HG02798 (cell line): ENCODE measurements around the gene SH2D3C.

Experiments
- ATAC-seq: cut with Tn5 transposase; IDR thresholded peaks from one replicate; pipeline ENCODE4 v1.9.1; 2021; ENCODE audit warnings: mild to moderate bottlenecking; ENCODE audit not compliant: unreplicated experiment, poor library complexity

The SH2D3C gene

DNA sequence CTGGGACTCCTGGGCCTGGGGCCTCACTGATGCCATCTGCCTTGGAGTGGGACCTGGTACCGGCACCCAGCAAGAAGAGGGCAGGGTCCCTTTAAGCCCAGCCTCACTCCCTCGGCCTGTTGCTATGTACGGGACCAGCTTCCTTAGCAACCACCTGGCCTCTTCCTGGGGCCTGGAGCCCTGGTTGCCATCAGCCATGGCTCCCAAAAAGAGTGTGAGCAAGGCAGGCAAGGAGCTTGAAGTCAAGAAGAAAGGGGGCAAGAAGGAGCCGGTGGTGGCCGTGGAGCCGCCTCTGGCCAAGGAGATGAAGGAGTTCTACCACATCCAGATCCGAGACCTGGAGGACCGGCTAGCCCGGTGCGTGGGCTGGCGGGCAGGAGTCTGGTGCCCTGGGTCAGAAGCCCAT, 71.6 kb downstream of the SH2D3C start, which contains the start of gene CFAP157:
Gene CFAP157 (plus strand): TSS at position 153 of the 406 bp plus-strand sequence. CDS start 44 bp downstream, at position 197.
- ATAC-seq = no peak

DNA sequence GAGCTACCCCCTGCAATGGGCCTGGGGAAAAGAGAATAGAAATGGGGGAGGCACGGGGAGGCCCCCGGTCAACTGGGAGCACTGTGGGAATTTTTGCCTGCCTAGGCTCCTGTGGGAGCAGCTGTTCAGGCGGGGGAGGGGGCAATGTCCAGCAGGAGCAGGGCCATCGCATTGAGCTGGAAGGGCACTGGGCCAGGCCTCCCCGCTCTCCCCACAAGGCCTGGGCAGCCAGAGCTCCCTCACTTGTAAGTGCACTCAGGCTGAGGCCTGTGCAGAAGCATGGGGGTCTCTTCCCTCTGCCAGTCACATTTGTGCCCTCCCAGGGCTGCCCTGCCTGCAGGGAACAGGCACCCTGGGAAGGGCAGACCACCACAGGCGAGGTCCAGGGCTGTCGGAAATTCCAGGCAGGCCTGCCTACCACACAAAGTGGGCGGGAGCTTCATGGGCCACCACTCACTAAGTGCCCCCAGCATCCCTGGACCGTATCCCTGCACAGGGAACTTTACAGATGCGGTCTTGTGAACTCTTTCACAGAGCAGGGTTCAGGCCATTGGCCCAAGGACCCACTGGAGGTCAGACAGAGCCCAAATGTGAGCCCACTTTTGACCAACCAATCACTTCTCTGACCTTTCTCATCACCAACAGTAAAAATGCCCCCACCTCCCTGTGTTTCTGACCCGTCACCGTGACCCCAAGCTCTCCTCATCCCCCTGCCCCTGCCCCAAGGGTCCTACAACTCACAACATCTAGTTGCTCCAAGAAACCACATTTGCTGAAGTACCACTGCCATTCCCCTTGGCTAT, 72.7 kb downstream of the SH2D3C start:
- ATAC-seq = no peak

DNA sequence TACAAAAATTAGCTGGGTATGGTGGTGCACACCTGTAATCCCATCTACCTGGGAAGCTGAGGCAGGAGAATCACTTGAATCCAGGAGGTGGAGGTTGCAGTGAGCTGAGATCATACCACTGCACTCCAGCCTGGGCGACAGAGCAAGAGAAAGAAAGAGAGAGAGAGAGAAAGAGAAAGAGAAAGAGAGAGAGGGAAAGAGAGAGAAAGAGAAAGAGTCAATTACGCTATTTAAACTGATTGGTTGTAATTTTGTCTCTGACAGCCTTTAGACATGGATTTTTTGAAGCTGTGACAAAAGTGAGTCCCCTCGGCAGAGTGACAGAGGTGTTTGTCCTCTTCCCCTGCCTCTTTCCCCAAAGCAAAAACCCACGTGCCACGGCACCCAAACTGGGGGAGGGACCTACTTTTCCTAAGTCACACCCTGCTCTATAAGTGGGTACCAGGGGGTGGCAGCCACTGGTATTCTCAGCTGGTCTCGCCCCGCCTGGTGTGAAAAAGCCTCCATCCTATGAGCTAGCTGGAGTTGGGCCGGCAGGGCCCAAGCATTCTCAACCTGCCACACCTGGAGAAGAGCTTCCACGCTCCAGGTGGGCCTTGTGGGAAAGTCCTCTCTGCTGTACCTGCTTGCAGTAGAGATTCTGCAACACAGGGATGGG, 75.0 kb downstream of the SH2D3C start:
- no peak for ATAC-seq

DNA sequence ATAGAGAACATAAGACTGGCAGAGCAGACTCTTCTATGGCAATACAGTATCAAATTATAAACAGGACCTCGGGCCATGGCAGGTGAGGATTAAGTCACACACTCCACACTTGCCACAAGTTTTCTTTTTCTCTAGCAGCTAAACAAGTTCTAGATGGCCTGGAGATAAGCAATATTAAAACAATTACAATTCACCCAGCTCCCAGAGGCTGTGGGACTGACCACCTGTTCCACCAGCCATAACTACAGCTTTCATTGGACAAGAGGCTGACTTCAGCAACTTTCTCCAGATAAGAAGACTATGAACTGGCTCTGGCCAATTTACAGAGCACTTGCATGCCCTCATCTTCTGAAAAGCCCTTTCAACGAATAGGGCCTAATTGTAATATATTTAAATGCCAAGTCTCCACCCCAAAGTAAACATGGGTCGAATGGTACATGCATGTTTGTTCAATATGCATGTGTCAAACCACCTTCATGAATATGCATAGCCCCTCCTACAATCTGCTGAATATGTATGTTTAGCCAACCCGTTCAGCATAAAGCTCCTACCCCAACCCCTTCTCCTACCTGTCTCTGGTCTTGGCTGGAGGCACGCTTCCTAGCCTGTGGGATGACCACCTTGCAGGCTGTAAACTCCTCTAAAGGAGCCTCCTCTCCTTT, 77.7 kb downstream of the SH2D3C start:
- ATAC-seq = no peak

DNA sequence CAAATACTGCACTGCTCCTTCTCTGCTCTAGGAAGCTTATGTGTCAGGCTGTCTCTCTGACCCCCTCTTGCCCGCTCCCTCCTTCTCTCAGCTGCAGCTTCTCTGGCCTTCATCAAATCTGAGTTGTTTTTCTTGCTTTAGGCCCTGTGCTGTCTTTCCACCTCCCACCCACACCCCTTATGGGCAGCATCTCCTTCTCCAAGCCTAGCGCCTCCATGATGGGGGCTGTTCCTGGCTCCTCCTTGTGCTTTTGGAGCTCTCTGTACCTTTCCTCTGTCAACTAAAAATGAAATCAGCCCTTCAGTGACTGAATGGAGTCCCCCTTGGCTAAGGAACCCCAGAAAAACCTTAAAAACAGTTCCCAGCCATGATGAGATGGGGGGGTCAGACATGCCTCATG, 78.3 kb downstream of the SH2D3C start:
- ATAC-seq = no peak

DNA sequence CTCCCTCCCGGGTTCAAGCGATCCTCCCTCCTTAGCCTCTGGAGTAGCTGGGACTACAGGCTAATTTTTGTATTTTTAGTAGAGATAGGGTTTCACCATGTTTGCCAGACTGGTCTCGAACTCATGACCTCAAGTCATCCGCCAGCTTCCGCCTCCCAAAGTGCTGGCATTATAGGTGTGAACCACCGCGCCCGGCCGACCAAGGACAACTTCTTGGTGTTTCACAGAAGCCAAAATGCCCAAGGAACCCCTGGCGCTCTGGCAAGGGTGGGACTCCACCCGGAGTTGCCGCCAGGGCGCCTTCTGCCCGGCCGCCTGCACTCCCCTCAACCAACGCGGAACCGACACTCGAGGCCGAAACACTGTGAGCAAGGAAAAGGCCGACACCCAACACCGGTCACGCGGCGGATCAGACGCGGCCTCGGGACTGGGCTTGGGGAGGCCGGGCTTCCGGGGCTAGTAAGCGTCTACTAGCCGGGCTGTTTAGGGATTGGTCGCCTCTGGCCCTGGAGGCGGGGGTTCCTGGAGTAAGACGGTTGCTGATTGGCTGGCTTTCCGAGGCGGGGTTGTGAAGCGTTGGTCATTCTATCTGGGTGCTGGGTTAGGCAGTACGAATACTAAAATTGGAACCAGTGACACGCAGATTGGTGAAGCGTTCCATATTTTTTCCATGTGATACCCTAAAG, 79.3 kb downstream of the SH2D3C start:
- ATAC-seq = peak; percentile 73

DNA sequence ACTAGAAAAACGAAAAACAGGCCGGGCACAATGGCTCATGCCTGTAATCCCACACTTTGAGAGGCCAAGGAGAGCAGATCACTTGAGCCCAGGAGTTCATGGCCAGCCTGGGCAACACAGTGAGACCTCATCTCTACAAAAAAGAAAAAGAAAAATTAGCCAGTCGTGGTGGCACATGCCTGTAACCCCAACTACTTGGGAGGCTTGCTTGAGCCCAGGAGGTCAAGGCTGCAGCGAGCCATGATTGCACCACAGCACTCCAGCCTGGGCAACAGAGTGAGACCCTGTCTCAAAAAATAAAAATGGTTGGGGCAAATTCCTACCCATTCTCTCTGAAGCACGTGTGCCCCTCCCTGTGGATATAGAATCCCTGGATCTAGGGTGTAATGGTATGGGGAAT, 80.1 kb downstream of the SH2D3C start:
- ATAC-seq = no peak

DNA sequence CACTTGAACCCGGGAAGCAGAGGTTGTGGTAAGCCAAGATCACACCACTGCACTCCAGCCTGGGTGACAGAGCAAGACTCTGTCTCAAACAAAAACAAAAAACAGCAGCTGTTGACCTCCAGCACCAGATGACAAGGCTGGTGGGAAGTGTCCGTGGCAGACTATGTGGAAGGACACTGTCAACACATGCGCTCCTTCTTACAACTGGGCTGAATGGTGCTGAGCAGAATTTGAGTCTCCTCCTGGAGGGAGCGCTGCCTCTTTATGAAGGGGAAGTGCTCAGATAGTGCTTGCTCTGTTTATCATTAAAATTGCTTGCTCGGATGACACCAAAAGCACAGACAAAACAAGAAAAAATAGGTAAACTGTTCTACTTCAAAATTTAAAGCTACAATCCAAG, 80.9 kb downstream of the SH2D3C start:
- ATAC-seq = no peak

DNA sequence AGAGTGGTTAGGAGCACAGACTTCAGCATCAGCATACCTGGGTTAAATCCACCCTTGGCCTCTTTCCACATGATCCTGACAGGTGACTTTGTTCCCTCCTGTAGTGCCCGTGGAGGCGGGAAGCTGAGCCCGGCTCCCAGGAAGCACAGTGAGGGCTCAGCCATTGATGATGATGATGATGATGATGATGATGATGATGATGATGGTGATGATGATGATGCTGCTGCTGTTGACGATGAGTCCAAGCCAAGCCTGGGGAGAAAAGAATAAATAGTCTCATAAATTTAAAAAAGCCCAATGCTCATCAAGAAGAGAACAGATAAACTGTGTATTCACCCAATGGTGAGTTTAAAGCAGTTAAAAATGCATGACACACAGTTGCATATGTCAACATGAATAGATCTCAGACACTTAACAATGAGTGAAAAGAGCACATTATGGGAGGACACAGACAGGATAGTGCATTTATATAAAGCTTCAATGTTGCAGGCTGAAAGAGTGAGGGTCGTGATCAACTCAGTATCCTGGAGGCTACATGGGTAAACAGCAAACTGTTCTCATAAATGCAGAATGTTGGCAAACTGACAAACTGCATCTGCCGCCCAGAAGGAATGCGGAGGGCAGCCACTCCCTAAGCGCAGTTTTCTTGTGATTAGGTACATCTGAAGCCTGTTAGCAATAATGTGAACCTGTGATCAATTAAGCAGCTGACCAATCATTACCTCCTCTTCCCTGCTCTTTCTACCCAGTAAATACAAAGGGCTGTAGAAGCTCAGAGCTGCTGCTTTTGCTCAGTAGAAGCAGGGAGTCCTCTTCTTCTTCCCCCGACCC, 83.4 kb downstream of the SH2D3C start:
- ATAC-seq = no peak

DNA sequence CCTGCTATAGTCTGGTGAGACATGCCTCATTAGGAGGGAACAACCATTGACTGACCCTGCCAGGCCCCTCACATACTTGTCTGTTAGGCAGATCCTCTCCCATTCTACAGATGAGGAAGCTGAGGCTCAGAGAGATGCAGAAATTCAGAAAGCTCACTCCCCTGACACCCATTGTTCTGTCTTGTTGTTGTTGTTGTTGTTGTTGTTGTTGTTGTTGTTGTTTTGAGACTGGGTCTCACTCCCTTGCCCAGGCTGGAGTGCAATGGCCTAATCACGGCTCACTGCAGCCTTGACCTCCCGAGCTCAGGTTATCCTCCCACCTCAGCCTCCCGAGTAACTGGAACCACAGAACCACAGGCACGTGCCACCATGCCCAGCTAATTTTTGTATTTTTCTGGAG, 84.8 kb downstream of the SH2D3C start:
- ATAC-seq = no peak

DNA sequence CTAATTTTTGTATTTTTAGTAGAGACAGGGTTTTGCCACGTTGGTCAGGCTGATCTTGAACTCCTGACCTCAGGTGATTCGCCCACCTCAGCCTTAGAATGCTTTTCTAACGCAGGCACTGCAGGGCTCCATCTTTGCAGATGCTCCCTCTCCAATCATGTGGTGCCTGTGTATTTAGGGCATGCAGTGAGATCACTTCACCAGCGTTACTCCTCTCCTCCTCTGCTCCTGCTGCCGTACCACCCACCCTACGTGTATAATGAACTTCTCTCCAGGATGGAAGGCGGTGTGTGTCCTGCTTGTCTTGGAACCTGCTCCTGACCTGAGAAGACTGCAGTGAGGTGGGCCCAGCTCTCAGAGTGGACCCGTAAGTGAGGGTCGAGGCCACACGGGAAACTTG, 85.3 kb downstream of the SH2D3C start:
- ATAC-seq = no peak

DNA sequence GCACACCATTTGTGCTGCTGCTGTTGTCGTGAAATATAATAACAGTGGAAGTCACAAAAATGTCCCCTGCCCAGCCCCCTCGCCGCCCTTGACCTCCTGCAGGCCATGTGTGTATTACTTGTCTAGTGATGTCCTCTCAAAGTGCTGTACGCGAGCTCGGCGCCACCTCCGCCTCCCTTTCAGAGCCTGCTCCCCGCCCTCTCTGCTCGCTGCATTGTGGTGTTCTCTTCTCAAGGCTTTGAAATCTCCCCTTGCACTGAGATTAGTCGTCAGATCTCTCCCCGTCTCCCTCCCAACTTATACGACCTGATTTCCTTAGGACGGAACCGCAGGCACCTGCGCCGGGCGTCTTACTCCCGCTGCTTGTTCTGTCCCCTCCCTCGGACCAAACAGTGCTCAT, 86.4 kb downstream of the SH2D3C start:
- no peak for ATAC-seq

DNA sequence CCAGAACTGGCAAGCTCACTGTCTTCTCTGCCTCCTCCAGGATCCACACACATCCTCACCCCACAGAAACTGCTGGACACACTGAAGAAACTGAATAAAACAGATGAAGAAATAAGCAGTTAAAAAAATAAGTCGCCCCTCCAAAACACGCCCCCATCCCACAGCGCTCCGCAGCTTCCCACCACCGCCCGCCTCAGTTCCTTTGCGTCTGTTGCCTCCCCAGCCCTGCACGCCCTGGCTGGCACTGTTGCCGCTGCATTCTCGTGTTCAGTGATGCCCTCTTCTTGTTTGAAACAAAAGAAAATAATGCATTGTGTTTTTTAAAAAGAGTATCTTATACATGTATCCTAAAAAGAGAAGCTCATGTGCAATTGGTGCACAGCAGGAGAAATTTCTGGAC, 87.7 kb downstream of the SH2D3C start:
- ATAC-seq = no peak

DNA sequence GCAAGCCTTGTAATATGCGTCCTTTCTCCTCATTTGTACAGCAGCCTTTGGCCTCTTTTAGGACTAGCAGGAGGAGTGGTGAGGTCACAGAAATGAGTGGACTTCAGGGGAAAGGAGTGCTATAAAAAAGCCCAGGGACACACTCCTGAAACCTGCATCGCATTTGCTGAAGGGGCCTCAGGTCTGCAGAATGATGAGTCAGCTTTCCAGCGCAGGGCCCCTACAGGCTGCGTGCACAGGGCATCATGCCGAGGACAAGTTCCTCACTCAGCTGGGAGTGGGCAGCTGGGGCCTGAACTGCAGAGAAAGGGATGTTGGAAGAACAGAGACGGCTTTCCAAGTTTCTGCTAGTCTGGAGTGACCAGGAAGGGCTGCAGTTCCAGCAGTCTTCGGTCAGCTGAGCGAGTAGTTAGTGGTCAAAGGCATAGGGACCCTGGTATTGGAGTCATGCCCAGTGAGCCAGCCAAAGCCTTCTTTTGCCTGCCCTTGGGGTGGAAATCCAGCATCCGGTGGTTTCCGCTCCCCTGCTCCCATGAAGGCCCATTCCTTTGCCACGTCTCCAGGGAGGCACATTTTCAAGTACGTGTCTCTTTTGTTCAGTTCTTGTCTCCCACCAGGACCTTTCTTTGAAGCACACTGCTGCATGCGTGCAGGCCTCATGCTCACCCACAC, 89.0 kb downstream of the SH2D3C start:
- no peak for ATAC-seq
